Duodenal mucosa (tissue), 2 donors: ENCODE data around the gene SYDE1.

ENCODE experiments used
- H3K27ac ChIP-seq: one replicate; pipeline ENCODE4 v1.7.0; 2013; ENCODE audit warnings: low read depth, low read length
- H3K27me3 ChIP-seq, 2 donors: one replicate each; pipeline ENCODE4 v1.7.0; 2013; ENCODE audit warnings: low read length in 2 of 2, control low read depth in 1 of 2; ENCODE audit not compliant: insufficient read depth in 2 of 2, control insufficient read depth in 1 of 2
- H3K36me3 ChIP-seq, 2 donors: one replicate each; pipeline ENCODE4 v1.7.0; 2013; ENCODE audit warnings: low read length in 2 of 2, control low read depth in 1 of 2; ENCODE audit not compliant: insufficient read depth in 2 of 2, control insufficient read depth in 1 of 2
- H3K4me1 ChIP-seq, 2 donors: one replicate each; pipeline ENCODE4 v1.7.0; 2013; ENCODE audit warnings: low read length in 2 of 2, control low read depth in 1 of 2; ENCODE audit not compliant: insufficient read depth in 2 of 2, control insufficient read depth in 1 of 2
- H3K4me3 ChIP-seq, 2 donors: one replicate each; pipeline ENCODE4 v1.7.0; 2013; ENCODE audit warnings: low read length in 2 of 2, low read depth in 1 of 2
- H3K9ac ChIP-seq, 2 donors: one replicate each; pipeline ENCODE4 v1.7.0; 2013; ENCODE audit warnings: low read length in 2 of 2, low read depth in 1 of 2
- H3K9me3 ChIP-seq, 2 donors: one replicate each; pipeline ENCODE4 v1.7.0; 2013; ENCODE audit warnings: low read length in 2 of 2, control low read depth in 1 of 2; ENCODE audit not compliant: control insufficient read depth in 1 of 2

SYDE1 gene

GRCh38 chr19:15108145-15108844 lies 1.1 kb downstream of the SYDE1 start:
- H3K9me3 ChIP-seq = peaks cover 2 to 4% of the 10 kb centered on the region in 2 donors
- H3K27ac ChIP-seq = peak overlapping the region; percentile 50
- peaks cover 10 to 19% of the 10 kb centered on the region in 2 donors for H3K27me3 ChIP-seq
- peaks cover 0 to 4% of the 10 kb centered on the region in 2 donors for H3K4me1 ChIP-seq
- peak overlapping the region; percentile 25 to 51 for H3K9ac ChIP-seq
- peak overlapping the region; percentile 35 to 53 for H3K4me3 ChIP-seq
- H3K36me3 ChIP-seq = peaks cover 0 to 3% of the 10 kb centered on the region in 2 donors

GRCh38 chr19:15108845-15109767 lies 1.9 kb downstream of the SYDE1 start:
- H3K9ac ChIP-seq = no peak overlapping the region
- peaks cover 0 to 3% of the 10 kb centered on the region in 2 donors for H3K9me3 ChIP-seq
- H3K36me3 ChIP-seq = peaks cover 3 to 10% of the 10 kb centered on the region in 2 donors
- no peak overlapping the region for H3K27ac ChIP-seq
- H3K4me3 ChIP-seq = no peak overlapping the region
- peaks cover 0 to 4% of the 10 kb centered on the region in 2 donors for H3K4me1 ChIP-seq
- H3K27me3 ChIP-seq = peaks cover 10 to 19% of the 10 kb centered on the region in 2 donors

GRCh38 chr19:15109768-15110417 lies 2.7 kb downstream of the SYDE1 start:
- H3K27ac ChIP-seq = no peak overlapping the region
- H3K4me1 ChIP-seq = peaks cover 0 to 4% of the 10 kb centered on the region in 2 donors
- H3K27me3 ChIP-seq = peaks cover 10 to 19% of the 10 kb centered on the region in 2 donors
- no peak overlapping the region for H3K9ac ChIP-seq
- H3K9me3 ChIP-seq = no peaks in the 10 kb centered on the region
- H3K36me3 ChIP-seq = peaks cover 3 to 16% of the 10 kb centered on the region in 2 donors
- H3K4me3 ChIP-seq = no peak overlapping the region

GRCh38 chr19:15110418-15110815 lies 3.2 kb downstream of the SYDE1 start:
- peaks cover 0 to 4% of the 10 kb centered on the region in 2 donors for H3K4me1 ChIP-seq
- no peak overlapping the region for H3K4me3 ChIP-seq
- H3K9ac ChIP-seq = no peak overlapping the region
- no peaks in the 10 kb centered on the region for H3K9me3 ChIP-seq
- H3K27ac ChIP-seq = no peak overlapping the region
- H3K36me3 ChIP-seq = peaks cover 3 to 21% of the 10 kb centered on the region in 2 donors
- peaks cover 10 to 19% of the 10 kb centered on the region in 2 donors for H3K27me3 ChIP-seq

GRCh38 chr19:15111758-15112157 lies 4.6 kb downstream of the SYDE1 start:
- H3K4me1 ChIP-seq = peaks cover 0 to 4% of the 10 kb centered on the region in 2 donors
- H3K9ac ChIP-seq = no peak overlapping the region
- no peak overlapping the region for H3K4me3 ChIP-seq
- no peaks in the 10 kb centered on the region for H3K9me3 ChIP-seq
- peaks cover 8 to 16% of the 10 kb centered on the region in 2 donors for H3K27me3 ChIP-seq
- peaks cover 10 to 35% of the 10 kb centered on the region in 2 donors for H3K36me3 ChIP-seq
- no peak overlapping the region for H3K27ac ChIP-seq

GRCh38 chr19:15112385-15112784 lies 5.2 kb downstream of the SYDE1 start:
- Histone ChIP-seq H3K36me3 (peaks cover 15 to 41% of the 10 kb centered on the region in 2 donors), H3K4me3 (no peak overlapping the region)

GRCh38 chr19:15113245-15114152 lies 6.3 kb downstream of the SYDE1 start:
- Histone ChIP-seq H3K9ac (no peak overlapping the region), H3K36me3 (peaks cover 25 to 52% of the 10 kb centered on the region in 2 donors), H3K27ac (no peak overlapping the region), H3K4me3 (no peak overlapping the region), H3K4me1 (peaks cover 0 to under 1% of the 10 kb centered on the region in 2 donors), H3K27me3 (peaks cover 4 to 5% of the 10 kb centered on the region in 2 donors), H3K9me3 (no peaks in the 10 kb centered on the region)

More at GRCh38 chr19:15112385-15112784, 5.2 kb downstream of the SYDE1 start:
- Histone ChIP-seq H3K9me3 (no peaks in the 10 kb centered on the region), H3K4me1 (peaks cover 0 to 4% of the 10 kb centered on the region in 2 donors), H3K27me3 (peaks cover 5 to 13% of the 10 kb centered on the region in 2 donors), H3K27ac (no peak overlapping the region), H3K9ac (no peak overlapping the region)

- no peaks in the 10 kb centered on the region for H3K9me3 ChIP-seq
- no peaks in the 10 kb centered on the region for H3K4me1 ChIP-seq
- peaks cover 31 to 59% of the 10 kb centered on the region in 2 donors for H3K36me3 ChIP-seq
- no peak overlapping the region for H3K9ac ChIP-seq
- no peak overlapping the region for H3K4me3 ChIP-seq
- H3K27ac ChIP-seq = no peak overlapping the region
- peaks cover 0 to 2% of the 10 kb centered on the region in 2 donors for H3K27me3 ChIP-seq
Measured at GRCh38 chr19:15114153-15114540, 6.9 kb downstream of the SYDE1 start.

GRCh38 chr19:15115080-15115479 lies 7.9 kb downstream of the SYDE1 start:
- Histone ChIP-seq H3K4me1 (no peaks in the 10 kb centered on the region), H3K27me3 (no peaks in the 10 kb centered on the region), H3K4me3 (peak overlapping the region in 1 of 2 donors; percentile 11), H3K9me3 (no peaks in the 10 kb centered on the region), H3K9ac (no peak overlapping the region), H3K27ac (peak overlapping the region; percentile 36), H3K36me3 (peaks cover 35 to 67% of the 10 kb centered on the region in 2 donors)
